Peyer's patch (tissue), 4 donors: ENCODE results near the gene BARX1. TPM values are rescaled to one million over a fixed set of nuclear protein-coding genes. Genes with fewer than 3 reads are reported as not detected.

Experiments
- DNase-seq, 3 donors: peaks; one replicate each; pipeline ENCODE4 v3.0.0-alpha.2; 2017 to 2019
- H3K27ac ChIP-seq, 4 donors: fragments of 200-600 bp; sonication (generic); one replicate each; pipeline ENCODE4 v1.5.1; 2016 to 2019
- H3K27me3 ChIP-seq, 2 donors: fragments of 200-600 bp; sonication (generic); one replicate each; pipeline ENCODE4 v1.5.1; 2019
- H3K36me3 ChIP-seq, 3 donors: fragments of 200-600 bp; sonication (generic); one replicate each; pipeline ENCODE4 v1.5.1; 2016 to 2019
- H3K4me1 ChIP-seq, 4 donors: fragments of 200-600 bp; sonication (generic); one replicate each; pipeline ENCODE4 v1.5.1; 2016 to 2019
- H3K4me3 ChIP-seq, 4 donors: fragments of 200-600 bp; sonication (generic); 1 replicate in 3 of 4; 2 replicates in 1 of 4; pipeline ENCODE4 v1.5.1; 2016 to 2019; ENCODE audit warnings: mild to moderate bottlenecking in 1 of 4
- H3K9me3 ChIP-seq, 4 donors: fragments of 200-600 bp; sonication (generic); one replicate each; pipeline ENCODE4 v1.5.1; 2016 to 2019; ENCODE audit warnings: mild to moderate bottlenecking in 1 of 4
- CTCF ChIP-seq, 6 experiments: fragments of 450-650 bp in 4 of 6; fragments of 200-600 bp in 2 of 6; sonication (generic) in 1 of 6; IDR thresholded peaks; one replicate each; pipeline ENCODE4 v1.5.1; 2017 to 2019; ENCODE audit warnings: antibody characterized with exemption in 6 of 6, mild to moderate bottlenecking in 3 of 6, moderate library complexity in 1 of 6
- POLR2A ChIP-seq, 2 donors: fragments of 450-650 bp; IDR thresholded peaks; one replicate each; pipeline ENCODE4 v1.5.1; 2017; ENCODE audit warnings: antibody characterized with exemption in 2 of 2, mild to moderate bottlenecking in 2 of 2, moderate library complexity in 2 of 2
- total RNA-seq, 4 donors: library from RNA; depleted of rRNA; stranded (reverse); fragments of >200 nt; gene quantifications; one replicate each; pipeline ENCODE4 v1.1.0, GENCODE V29; 2016

BARX1 gene
- total RNA-seq, 4 donors from 2014 or later: not detected

- TF ChIP-seq CTCF (IDR thresholded peaks at IDR 0.05) (no peak), POLR2A (IDR thresholded peaks at IDR 0.05) (no peak)
- no peaks in the 10 kb centered on the region for H3K4me1 ChIP-seq
- H3K9me3 ChIP-seq: no peaks in the 10 kb centered on the region
- H3K27ac ChIP-seq: no peak overlapping the region
- H3K36me3 ChIP-seq: no peaks in the 10 kb centered on the region
- DNase-seq: no peak
- no peak overlapping the region for H3K4me3 ChIP-seq
- H3K27me3 ChIP-seq: no peaks in the 10 kb centered on the region
These were observed 25.1 kb downstream of the BARX1 start for GRCh38 chr9:93930070-93930469.

- H3K27ac ChIP-seq: no peak overlapping the region
- no peaks in the 10 kb centered on the region for H3K9me3 ChIP-seq
- no peak for DNase-seq
- TF ChIP-seq CTCF (IDR thresholded peaks at IDR 0.05) (no peak), POLR2A (IDR thresholded peaks at IDR 0.05) (no peak)
- H3K4me3 ChIP-seq: no peak overlapping the region
- H3K4me1 ChIP-seq: no peaks in the 10 kb centered on the region
- H3K27me3 ChIP-seq: no peaks in the 10 kb centered on the region
- no peaks in the 10 kb centered on the region for H3K36me3 ChIP-seq
These were observed 25.9 kb downstream of the BARX1 start for GRCh38 chr9:93929231-93929630.

GRCh38 chr9:93922535-93922934, 32.6 kb downstream of the BARX1 start:
- no peak overlapping the region for H3K27ac ChIP-seq
- DNase-seq: no peak
- H3K4me3 ChIP-seq: no peak overlapping the region
- H3K4me1 ChIP-seq: no peaks in the 10 kb centered on the region
- TF ChIP-seq CTCF (IDR thresholded peaks at IDR 0.05) (no peak), POLR2A (IDR thresholded peaks at IDR 0.05) (no peak)
- H3K27me3 ChIP-seq: no peaks in the 10 kb centered on the region
- no peaks in the 10 kb centered on the region for H3K9me3 ChIP-seq
- H3K36me3 ChIP-seq: no peaks in the 10 kb centered on the region

- no peak for TF ChIP-seq POLR2A (IDR thresholded peaks at IDR 0.05)
- no peak for TF ChIP-seq CTCF (IDR thresholded peaks at IDR 0.05)
- no peak for DNase-seq
- Histone ChIP-seq H3K4me3 (no peak overlapping the region), H3K27ac (no peak overlapping the region), H3K4me1 (no peaks in the 10 kb centered on the region), H3K36me3 (no peaks in the 10 kb centered on the region), H3K27me3 (no peaks in the 10 kb centered on the region), H3K9me3 (no peaks in the 10 kb centered on the region)
These were observed 34.9 kb downstream of the BARX1 start for GRCh38 chr9:93920131-93920800.

- no peak for TF ChIP-seq CTCF (IDR thresholded peaks at IDR 0.05)
- TF ChIP-seq POLR2A (IDR thresholded peaks at IDR 0.05): no peak
- Histone ChIP-seq H3K36me3 (no peaks in the 10 kb centered on the region), H3K9me3 (no peaks in the 10 kb centered on the region), H3K27ac (no peak overlapping the region), H3K27me3 (no peaks in the 10 kb centered on the region), H3K4me1 (no peaks in the 10 kb centered on the region), H3K4me3 (no peak overlapping the region)
- no peak for DNase-seq
These were observed 37.1 kb downstream of the BARX1 start for GRCh38 chr9:93918061-93918460.
